SK-N-SH (cell line): Measurements from ENCODE around the gene CAPN10. TPM values are rescaled to one million over a fixed set of nuclear protein-coding genes. Genes with fewer than 3 reads are reported as not detected.

Experiments used
- CTCF ChIA-PET: fragments of 300-600, 350-600 bp; formaldehyde crosslinking; extraction: SDS; loops from one replicate; lab custom pipeline; 2021; lab: Yijun Ruan, JAX
- POLR2A ChIA-PET: fragments of 350-600 bp; sonication (Branson Sonifier 250); formaldehyde crosslinking; extraction: SDS; loops from one replicate; lab custom pipeline; 2020; ENCODE audit warnings: antibody characterized with exemption, inconsistent platforms; lab: Yijun Ruan, JAX
- DNase-seq: peaks from one replicate; pipeline ENCODE4 v3.0.0; 2012
- H2AFZ ChIP-seq: fragments of 200-600 bp; sonication (generic); 2 replicates; pipeline ENCODE4 v1.8.1; 2016; ENCODE audit warnings: antibody characterized with exemption, mild to moderate bottlenecking, low read depth
- H3F3A ChIP-seq: fragments of 200-600 bp; sonication (generic); replicated peaks from 2 replicates; pipeline ENCODE3; 2016; ENCODE audit warnings: antibody characterized with exemption, mild to moderate bottlenecking; ENCODE audit not compliant: insufficient read depth
- H3K27ac ChIP-seq, 2 experiments: fragments of 200-500 bp in 1 of 2; fragments of 200-600 bp in 1 of 2; sonication (Bioruptor generic) in 1 of 2; sonication (generic), shearing (Covaris generic) in 1 of 2; 2 replicates each; pipeline versions ENCODE4 v1.5.1 to v1.6.1; 2014 to 2016; ENCODE audit warnings: low read depth in 2 of 2, inconsistent platforms in 1 of 2, low read length in 1 of 2, mild to moderate bottlenecking in 1 of 2, mixed read lengths in 1 of 2
- H3K27me3 ChIP-seq: fragments of 200-600 bp; sonication (generic), shearing (Covaris generic); 2 replicates; pipeline ENCODE4 v1.6.1; 2016; ENCODE audit warnings: mixed run types; ENCODE audit not compliant: insufficient read depth
- H3K36me3 ChIP-seq, 2 experiments: fragments of 200-500 bp in 1 of 2; fragments of 200-600 bp in 1 of 2; sonication (Bioruptor generic) in 1 of 2; sonication (generic) in 1 of 2; replicated peaks in 1 of 2; 2 replicates each; pipeline versions ENCODE3 to v1.5.1; 2014 to 2016; ENCODE audit warnings: low read length in 1 of 2, mild to moderate bottlenecking in 1 of 2; ENCODE audit not compliant: insufficient read depth in 2 of 2, control insufficient read depth in 1 of 2
- H3K4me1 ChIP-seq, 2 experiments: fragments of 200-500 bp in 1 of 2; fragments of 200-600 bp in 1 of 2; sonication (Bioruptor generic) in 1 of 2; sonication (generic), shearing (Covaris generic) in 1 of 2; 2 replicates each; pipeline versions ENCODE4 v1.5.1 to v1.6.1; 2014 to 2016; ENCODE audit warnings: low read depth in 1 of 2, low read length in 1 of 2, mixed run types in 1 of 2; ENCODE audit not compliant: insufficient read depth in 2 of 2, control insufficient read depth in 1 of 2
- H3K4me2 ChIP-seq: fragments of 200-600 bp; sonication (generic), shearing (Covaris generic); 2 replicates; pipeline ENCODE4 v1.6.1; 2017; ENCODE audit warnings: mixed run types
- H3K4me3 ChIP-seq, 2 experiments: fragments of 200-500 bp in 1 of 2; fragments of 200-600 bp in 1 of 2; sonication (Bioruptor generic) in 1 of 2; sonication (generic), shearing (Covaris generic) in 1 of 2; 2 replicates each; pipeline versions ENCODE4 v1.5.1 to v1.8.1; 2014 to 2016; ENCODE audit warnings: low read depth in 2 of 2, inconsistent platforms in 1 of 2, low read length in 1 of 2, mild to moderate bottlenecking in 1 of 2, mixed read lengths in 1 of 2, moderate library complexity in 1 of 2
- H3K79me2 ChIP-seq: fragments of 200-600 bp; sonication (generic); 2 replicates; pipeline ENCODE4 v1.8.1; 2017; ENCODE audit warnings: mild to moderate bottlenecking; ENCODE audit not compliant: insufficient read depth
- H3K9ac ChIP-seq: fragments of 200-600 bp; sonication (generic); 2 replicates; pipeline ENCODE4 v1.6.1; 2017; ENCODE audit warnings: mixed run types
- H3K9me2 ChIP-seq: fragments of 200-600 bp; sonication (generic); 2 replicates; pipeline ENCODE4 v1.6.1; 2017; ENCODE audit warnings: mixed run types
- H3K9me3 ChIP-seq: fragments of 200-600 bp; sonication (generic); 2 replicates; pipeline ENCODE4 v1.6.1; 2017; ENCODE audit warnings: mixed run types, mild to moderate bottlenecking, moderate library complexity
- H4K20me1 ChIP-seq: fragments of 200-600 bp; sonication (generic); 2 replicates; pipeline ENCODE4 v1.6.1; 2017; ENCODE audit warnings: mild to moderate bottlenecking, mixed run types; ENCODE audit not compliant: insufficient read depth
- CHD2 ChIP-seq: fragments of 150-350 bp; IDR thresholded peaks from 2 replicates; pipeline ENCODE4 v1.6.1; 2018; ENCODE audit warnings: low read length; ENCODE audit not compliant: partially characterized antibody
- ELF1 ChIP-seq: IDR thresholded peaks from 2 replicates; pipeline ENCODE4 v1.4.0; 2012
- GATA2 ChIP-seq: sonication (generic); formaldehyde crosslinking; IDR thresholded peaks from 2 replicates; pipeline ENCODE4 v1.5.0; 2020; ENCODE audit warnings: mild to moderate bottlenecking, missing genetic modification reagents
- MEF2A ChIP-seq: IDR thresholded peaks from 2 replicates; pipeline ENCODE4 v1.4.0; 2012; ENCODE audit warnings: low read depth, borderline replicate concordance
- NRF1 ChIP-seq: IDR thresholded peaks from 2 replicates; pipeline ENCODE4 v1.6.1; 2012; ENCODE audit warnings: low read depth, mild to moderate bottlenecking, low read length
- POLR2AphosphoS5 ChIP-seq: IDR thresholded peaks from 2 replicates; pipeline ENCODE4 v1.6.1; 2012; ENCODE audit warnings: low read depth, low read length
- RAD21 ChIP-seq: IDR thresholded peaks from 2 replicates; pipeline ENCODE4 v1.6.1; 2012; ENCODE audit warnings: mild to moderate bottlenecking, low read length
- RFX5 ChIP-seq: IDR thresholded peaks from 2 replicates; pipeline ENCODE4 v1.6.1; 2012; ENCODE audit warnings: mild to moderate bottlenecking, improper control_type of control experiment, low read length
- RXRA ChIP-seq: IDR thresholded peaks from 2 replicates; pipeline ENCODE4 v1.4.0; 2012; ENCODE audit warnings: low read depth, mild to moderate bottlenecking, borderline replicate concordance
- SMC3 ChIP-seq: IDR thresholded peaks from 2 replicates; pipeline ENCODE4 v1.6.1; 2012; ENCODE audit warnings: low read depth, low read length, improper control_type of control experiment
- TEAD4 ChIP-seq: IDR thresholded peaks from 2 replicates; pipeline ENCODE4 v1.4.0; 2012; ENCODE audit warnings: mild to moderate bottlenecking, borderline replicate concordance; ENCODE audit not compliant: insufficient read depth
- ZBTB33 ChIP-seq: IDR thresholded peaks from 2 replicates; pipeline ENCODE4 v1.4.0; 2012; ENCODE audit warnings: low read depth, borderline replicate concordance
- WGBS: methylation state at CpG from one replicate; pipeline ENCODE4 v1.1.6; 2017; ENCODE audit warnings: low lambda C conversion rate; 5-methylcytosine and 5-hydroxymethylcytosine counted together
- polyA plus RNA-seq, 3 experiments: library from polyadenylated mRNA; depleted of rRNA; stranded (reverse); fragments of >200 nt; gene quantifications; 2 replicates each; pipeline ENCODE4 v1.2.3, GENCODE V29; 2012

CAPN10 gene
- polyA plus RNA-seq, 1 of the 3 experiments (the other 2 are of a cell fraction), result 24.0 TPM

DNA sequence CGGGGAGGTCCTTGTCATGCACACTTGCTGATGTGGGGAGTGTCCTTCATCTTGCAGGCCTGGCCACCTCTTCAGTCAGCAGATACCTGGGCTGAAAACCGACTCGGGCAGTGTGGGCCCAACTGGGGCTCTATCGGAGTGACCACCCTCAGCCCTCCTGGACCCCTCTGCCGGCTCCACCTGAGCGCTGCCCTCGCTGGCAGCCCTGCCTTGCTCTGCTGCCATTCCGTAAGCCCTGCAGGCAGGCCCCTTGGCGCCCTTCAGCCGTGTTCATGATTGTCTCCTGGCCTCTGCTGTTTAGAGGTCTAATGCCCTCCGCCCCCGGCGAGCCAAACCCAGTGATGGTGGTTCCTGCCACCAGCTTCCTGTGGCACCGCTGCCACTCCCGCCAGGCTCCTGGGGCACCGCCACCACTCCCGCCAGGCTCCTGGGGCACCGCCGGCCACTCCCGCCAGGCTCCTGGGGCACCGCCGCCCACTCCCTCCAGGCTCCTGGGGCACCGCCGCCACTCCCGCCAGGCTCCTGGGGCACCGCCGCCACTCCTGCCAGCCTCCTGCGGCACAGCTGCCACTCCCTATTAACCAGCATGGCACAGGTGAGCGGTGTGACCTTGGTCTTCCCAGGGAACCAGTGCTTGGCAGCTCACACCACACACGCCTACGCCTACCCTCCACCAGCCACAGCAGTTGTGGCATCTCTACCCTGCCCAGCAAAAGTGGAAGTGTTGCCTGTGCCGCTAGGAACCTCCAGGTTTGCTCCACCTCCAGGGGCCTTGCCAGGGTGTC is 15.9 kb downstream of the CAPN10 start:
- Histone ChIP-seq H3K79me2 (no peaks in the 10 kb centered on the region), H4K20me1 (no peaks in the 10 kb centered on the region), H2AFZ (no peak overlapping the region), H3K36me3 (peaks cover 0 to 14% of the 10 kb centered on the region in 2 experiments), H3K4me1 (peaks cover 0 to 15% of the 10 kb centered on the region in 2 experiments; a peak in 1 of 4 replicates), H3K9ac (no peak overlapping the region), H3K9me3 (no peaks in the 10 kb centered on the region), H3K4me3 (no peak overlapping the region), H3K27me3 (no peaks in the 10 kb centered on the region), H3K4me2 (no peak overlapping the region), H3K27ac (no peak overlapping the region), H3K9me2 (no peaks in the 10 kb centered on the region), H3F3A (no peaks in the 10 kb centered on the region)
- POLR2A ChIA-PET, result no interaction called here
- no peak for TF ChIP-seq GATA2 (CRISPR knock-in tag)
- TF ChIP-seq RFX5, result no peak
- TF ChIP-seq NRF1, result no peak
- no peak for TF ChIP-seq ELF1
- TF ChIP-seq ZBTB33, result no peak
- no peak for TF ChIP-seq SMC3
- TF ChIP-seq POLR2AphosphoS5, result no peak
- TF ChIP-seq RAD21, result no peak
- no peak for TF ChIP-seq MEF2A
- CTCF ChIA-PET, result interaction anchor here (1.3 to 3.6 kb wide), 2 partner anchors 36 to 238 kb away, joined by 3 to 15 read pairs; no protein-coding TSS in a partner anchor
- no peak for DNase-seq
- 96% methylated on average over 23 of the region's 32 CpGs for WGBS

- DNase-seq, result no peak
- no peak overlapping the region for H3K4me2 ChIP-seq
- H4K20me1 ChIP-seq, result no peaks in the 10 kb centered on the region
- 96% methylated on average over 15 of the region's 22 CpGs for WGBS
- CTCF ChIA-PET, result interaction anchor here (1.1 to 3.6 kb wide), 6 partner anchors 10 to 237 kb away, joined by 3 to 15 read pairs (median 6); partner anchors contain the start of gene CAPN10
- TF ChIP-seq CHD2, result no peak
- no peak for TF ChIP-seq RAD21
- no peak for TF ChIP-seq ELF1
- TF ChIP-seq RXRA, result no peak
- TF ChIP-seq TEAD4, result no peak
- TF ChIP-seq, all 33 proteins: peak for 0
- no peak overlapping the region for H2AFZ ChIP-seq
- H3K9me3 ChIP-seq, result no peaks in the 10 kb centered on the region
- no peak overlapping the region; a peak in 1 of 4 replicates for H3K27ac ChIP-seq
- no peaks in the 10 kb centered on the region for H3K27me3 ChIP-seq
- H3K4me3 ChIP-seq, result no peak overlapping the region
- POLR2A ChIA-PET, result interaction anchor here (0.5 to 1.2 kb wide), 2 partner anchors 23 to 237 kb away, joined by 3 to 4 read pairs; no protein-coding TSS in a partner anchor
- H3F3A ChIP-seq, result no peaks in the 10 kb centered on the region
- H3K9ac ChIP-seq, result no peak overlapping the region
- H3K9me2 ChIP-seq, result no peaks in the 10 kb centered on the region
- H3K36me3 ChIP-seq, result peaks cover 0 to 10% of the 10 kb centered on the region in 2 experiments
- H3K4me1 ChIP-seq, result peaks cover 0 to 15% of the 10 kb centered on the region in 2 experiments; a peak in 1 of 4 replicates
- H3K79me2 ChIP-seq, result no peaks in the 10 kb centered on the region
Measured at GRCh38 chr2:240603081-240603835, 16.7 kb downstream of the CAPN10 start.
